ENCODE results near the gene EMID1.

Gene EMID1

DNA sequence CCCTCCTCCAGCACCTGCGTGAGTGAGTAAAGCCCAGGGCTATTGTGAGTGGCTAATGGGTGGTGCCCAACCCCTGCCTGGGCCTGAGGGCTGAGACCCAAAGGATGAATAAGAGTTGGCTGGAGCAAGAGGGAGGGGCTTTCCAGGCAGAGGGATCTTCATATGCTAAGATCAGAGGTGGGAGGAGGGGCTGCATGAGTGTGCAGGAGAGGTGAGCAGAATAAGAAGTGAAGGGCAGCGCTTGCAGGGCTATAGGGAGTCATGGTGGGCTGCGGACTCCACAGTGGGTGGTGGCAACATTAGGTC, 3.9 kb downstream of the EMID1 start:
- H3K4me3 ChIP-seq (ENCODE audit: low read depth in 1 of 5, low read length in 5 of 5): no peak overlapping the region
- H3K27ac ChIP-seq (ENCODE audit: low read depth, low read length): no peak overlapping the region
- H3K36me3 ChIP-seq (ENCODE audit: control insufficient read depth in 5 of 5, insufficient read depth in 5 of 5, low read length in 5 of 5): no peaks in the 10 kb centered on the region
- H3K4me1 ChIP-seq (ENCODE audit: control insufficient read depth in 5 of 5, insufficient read depth in 5 of 5, low read length in 5 of 5): peaks cover 0 to 22% (median 10%) of the 10 kb centered on the region in 5 donors
- H3K9me3 ChIP-seq (ENCODE audit: control insufficient read depth in 5 of 5, low read length in 5 of 5): no peaks in the 10 kb centered on the region
- no peak overlapping the region for H3K9ac ChIP-seq (ENCODE audit: low read length in 5 of 5)
- peaks cover 0 to 9% (median 6%) of the 10 kb centered on the region in 5 donors for H3K27me3 ChIP-seq (ENCODE audit: control insufficient read depth in 5 of 5, insufficient read depth in 4 of 5, low read length in 5 of 5)

DNA sequence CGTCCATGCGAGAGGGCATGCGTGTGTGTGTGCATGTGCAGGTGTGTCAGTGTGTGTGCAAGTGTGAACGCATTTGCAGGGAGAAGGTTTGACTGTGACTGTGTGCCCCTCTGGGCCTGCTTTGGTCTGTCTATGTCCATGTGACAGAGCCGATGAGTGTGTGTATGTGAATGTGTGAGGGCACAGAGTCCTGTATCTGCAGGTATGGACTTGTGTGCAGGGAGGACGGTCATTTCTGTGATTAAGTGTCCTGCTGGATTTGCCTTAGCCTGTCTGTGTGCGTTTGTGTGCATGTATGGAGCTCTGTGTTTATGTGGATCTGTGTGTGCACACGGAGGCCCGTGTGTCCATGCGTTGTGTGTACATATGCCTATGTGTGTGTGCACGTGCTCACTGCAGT, 5.4 kb downstream of the EMID1 start:
- Histone ChIP-seq H3K4me3 (ENCODE audit: low read depth in 1 of 5, low read length in 5 of 5) (no peak overlapping the region), H3K4me1 (ENCODE audit: control insufficient read depth in 5 of 5, insufficient read depth in 5 of 5, low read length in 5 of 5) (peaks cover 0 to 10% (median 5%) of the 10 kb centered on the region in 5 donors), H3K36me3 (ENCODE audit: control insufficient read depth in 5 of 5, insufficient read depth in 5 of 5, low read length in 5 of 5) (no peaks in the 10 kb centered on the region), H3K27ac (ENCODE audit: low read depth, low read length) (no peak overlapping the region), H3K9ac (ENCODE audit: low read length in 5 of 5) (no peak overlapping the region), H3K9me3 (ENCODE audit: control insufficient read depth in 5 of 5, low read length in 5 of 5) (no peaks in the 10 kb centered on the region), H3K27me3 (ENCODE audit: control insufficient read depth in 5 of 5, insufficient read depth in 4 of 5, low read length in 5 of 5) (peaks cover 0 to 9% (median 5%) of the 10 kb centered on the region in 5 donors)

DNA sequence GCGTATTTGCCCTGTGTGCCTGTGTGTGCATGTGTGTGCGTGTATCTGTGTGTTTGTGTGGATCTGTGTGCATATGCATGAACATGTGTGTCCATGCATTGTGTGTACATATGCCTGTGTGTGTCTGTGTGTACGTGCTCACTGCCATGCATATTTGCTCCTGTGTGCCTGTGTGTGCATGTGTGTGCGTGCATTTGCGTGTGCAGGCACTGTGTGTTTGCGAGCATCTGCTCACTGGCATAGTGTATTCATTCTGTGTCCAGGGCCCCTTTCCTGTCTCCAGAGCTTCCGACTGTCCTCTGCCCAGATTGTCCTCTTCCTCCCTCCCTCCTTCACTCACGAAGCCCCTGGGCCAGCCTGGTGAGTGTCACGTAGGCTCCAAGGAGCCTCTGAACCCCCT, 5.8 kb downstream of the EMID1 start:
- Histone ChIP-seq H3K4me1 (ENCODE audit: control insufficient read depth in 5 of 5, insufficient read depth in 5 of 5, low read length in 5 of 5) (peaks cover 0 to 6% (median 1%) of the 10 kb centered on the region in 5 donors), H3K9ac (ENCODE audit: low read length in 5 of 5) (no peak overlapping the region), H3K4me3 (ENCODE audit: low read depth in 1 of 5, low read length in 5 of 5) (no peak overlapping the region), H3K27me3 (ENCODE audit: control insufficient read depth in 5 of 5, insufficient read depth in 4 of 5, low read length in 5 of 5) (peaks cover 0 to 5% (median 4%) of the 10 kb centered on the region in 5 donors), H3K36me3 (ENCODE audit: control insufficient read depth in 5 of 5, insufficient read depth in 5 of 5, low read length in 5 of 5) (no peaks in the 10 kb centered on the region), H3K9me3 (ENCODE audit: control insufficient read depth in 5 of 5, low read length in 5 of 5) (no peaks in the 10 kb centered on the region), H3K27ac (ENCODE audit: low read depth, low read length) (no peak overlapping the region)

DNA sequence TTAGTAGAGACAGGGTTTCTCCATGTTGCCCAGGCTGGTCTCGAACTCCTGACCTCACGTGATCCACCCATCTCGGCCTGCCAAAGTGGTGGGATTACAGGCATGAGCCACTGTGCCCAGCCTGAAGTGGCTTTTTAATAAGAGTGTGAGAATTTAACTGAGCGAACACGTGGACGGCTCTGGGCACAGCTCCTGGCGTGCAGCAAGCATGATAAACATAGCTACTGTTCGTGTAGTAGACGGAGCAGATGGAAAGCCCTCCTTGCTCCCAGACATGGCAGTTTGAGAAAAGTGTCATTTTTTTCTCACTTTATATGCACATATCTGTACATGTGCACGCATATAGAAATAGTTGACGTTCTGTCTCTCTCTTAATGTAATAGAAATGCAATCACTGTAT, 7.0 kb downstream of the EMID1 start:
- no peaks in the 10 kb centered on the region for H3K9me3 ChIP-seq (ENCODE audit: control insufficient read depth in 5 of 5, low read length in 5 of 5)
- H3K27me3 ChIP-seq (ENCODE audit: control insufficient read depth in 5 of 5, insufficient read depth in 4 of 5, low read length in 5 of 5): no peaks in the 10 kb centered on the region
- no peaks in the 10 kb centered on the region for H3K36me3 ChIP-seq (ENCODE audit: control insufficient read depth in 5 of 5, insufficient read depth in 5 of 5, low read length in 5 of 5)
- no peak overlapping the region for H3K9ac ChIP-seq (ENCODE audit: low read length in 5 of 5)
- no peak overlapping the region for H3K27ac ChIP-seq (ENCODE audit: low read depth, low read length)
- H3K4me1 ChIP-seq (ENCODE audit: control insufficient read depth in 5 of 5, insufficient read depth in 5 of 5, low read length in 5 of 5): peaks cover 0 to 17% (median 8%) of the 10 kb centered on the region in 5 donors
- H3K4me3 ChIP-seq (ENCODE audit: low read depth in 1 of 5, low read length in 5 of 5): no peak overlapping the region

DNA sequence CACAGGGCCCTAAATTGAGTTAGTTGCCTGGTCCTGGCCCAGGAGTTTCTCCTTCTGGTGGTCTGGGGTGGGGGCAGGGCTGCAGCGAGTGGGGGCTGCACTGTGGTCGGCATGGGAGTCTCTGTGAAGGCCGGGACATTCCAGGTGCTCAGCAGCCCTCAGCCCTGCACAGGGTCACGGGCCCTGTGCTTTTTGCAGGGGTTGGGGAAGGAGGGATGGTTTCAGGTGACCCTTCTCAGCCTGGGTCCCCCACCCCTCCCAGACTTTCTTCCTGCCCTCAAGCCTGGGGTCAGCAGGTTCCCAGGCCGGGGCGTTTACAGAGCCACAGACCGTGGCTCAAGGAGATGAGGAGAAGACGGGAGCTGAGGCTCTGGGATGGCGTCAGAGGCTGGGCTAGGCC, 7.8 kb downstream of the EMID1 start:
- Histone ChIP-seq H3K9me3 (ENCODE audit: control insufficient read depth in 5 of 5, low read length in 5 of 5) (no peaks in the 10 kb centered on the region), H3K27me3 (ENCODE audit: control insufficient read depth in 5 of 5, insufficient read depth in 4 of 5, low read length in 5 of 5) (no peaks in the 10 kb centered on the region), H3K4me1 (ENCODE audit: control insufficient read depth in 5 of 5, insufficient read depth in 5 of 5, low read length in 5 of 5) (peaks cover 0 to 19% (median 8%) of the 10 kb centered on the region in 5 donors), H3K36me3 (ENCODE audit: control insufficient read depth in 5 of 5, insufficient read depth in 5 of 5, low read length in 5 of 5) (no peaks in the 10 kb centered on the region), H3K9ac (ENCODE audit: low read length in 5 of 5) (no peak overlapping the region), H3K4me3 (ENCODE audit: low read depth in 1 of 5, low read length in 5 of 5) (no peak overlapping the region), H3K27ac (ENCODE audit: low read depth, low read length) (no peak overlapping the region)

DNA sequence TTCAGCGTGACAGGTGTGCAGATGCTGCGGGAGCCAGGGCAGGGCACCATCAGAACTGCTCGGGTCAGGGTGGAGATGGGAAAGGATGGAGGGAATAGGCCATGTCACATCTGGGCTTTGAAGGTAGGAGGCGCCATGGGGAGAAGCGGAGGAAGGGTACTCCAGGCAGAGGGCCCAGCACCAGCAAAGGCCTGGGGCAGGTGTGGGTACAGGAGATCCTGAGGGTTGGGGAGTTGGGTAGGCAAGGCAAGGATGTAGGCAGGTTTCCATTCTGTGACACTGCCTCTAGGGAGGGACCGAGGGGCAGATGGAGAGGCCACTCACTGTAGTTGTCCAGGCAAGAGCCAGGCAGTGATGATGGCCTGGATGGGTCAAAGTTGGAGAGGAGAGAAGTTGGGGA, 8.5 kb downstream of the EMID1 start:
- no peaks in the 10 kb centered on the region for H3K36me3 ChIP-seq (ENCODE audit: control insufficient read depth in 5 of 5, insufficient read depth in 5 of 5, low read length in 5 of 5)
- H3K27me3 ChIP-seq (ENCODE audit: control insufficient read depth in 5 of 5, insufficient read depth in 4 of 5, low read length in 5 of 5): no peaks in the 10 kb centered on the region
- peaks cover 0 to 14% (median 8%) of the 10 kb centered on the region in 5 donors for H3K4me1 ChIP-seq (ENCODE audit: control insufficient read depth in 5 of 5, insufficient read depth in 5 of 5, low read length in 5 of 5)
- no peak overlapping the region for H3K9ac ChIP-seq (ENCODE audit: low read length in 5 of 5)
- H3K9me3 ChIP-seq (ENCODE audit: control insufficient read depth in 5 of 5, low read length in 5 of 5): no peaks in the 10 kb centered on the region
- no peak overlapping the region for H3K4me3 ChIP-seq (ENCODE audit: low read depth in 1 of 5, low read length in 5 of 5)
- no peak overlapping the region for H3K27ac ChIP-seq (ENCODE audit: low read depth, low read length)

DNA sequence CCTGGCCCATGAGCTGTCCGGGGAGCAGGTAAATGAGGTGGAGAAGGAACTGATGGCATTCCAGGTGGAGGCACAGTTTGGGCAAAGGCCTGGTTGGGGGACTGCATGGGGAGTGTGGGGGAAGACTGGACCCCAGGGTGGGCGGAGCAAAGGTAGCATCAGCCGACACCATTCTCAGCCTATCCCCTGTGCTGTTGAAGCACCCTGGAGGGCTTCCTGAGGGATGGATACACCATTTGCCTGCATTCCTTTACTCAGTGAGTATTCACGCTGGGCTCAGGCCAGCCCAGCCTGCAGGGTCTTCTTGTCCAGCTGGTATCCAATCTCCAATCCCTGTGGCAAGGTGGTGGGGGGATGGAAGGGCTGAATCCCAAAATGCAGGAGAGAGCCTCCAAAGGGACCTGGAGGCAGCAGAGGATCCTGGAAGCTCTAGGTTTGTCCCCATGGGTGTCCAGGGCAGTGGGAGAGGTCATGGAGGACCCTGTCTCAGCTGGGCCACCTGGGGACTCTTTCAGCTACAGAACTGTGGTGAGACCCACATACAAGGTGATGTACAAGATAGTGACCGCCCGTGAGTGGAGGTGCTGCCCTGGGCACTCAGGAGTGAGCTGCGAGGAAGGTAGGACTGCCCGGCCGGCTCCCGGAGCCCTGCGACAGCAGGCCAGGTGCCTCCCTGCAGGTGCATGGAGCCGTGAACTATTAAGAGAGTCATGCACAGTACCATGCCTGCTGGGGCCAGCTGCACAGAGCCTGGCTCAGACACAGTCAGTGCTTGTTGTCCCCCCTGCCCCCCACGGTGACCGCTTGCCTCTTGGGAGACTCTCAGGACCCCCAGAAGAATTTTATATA, 9.5 kb downstream of the EMID1 start:
- no peak overlapping the region for H3K4me3 ChIP-seq (ENCODE audit: low read depth in 1 of 5, low read length in 5 of 5)
- H3K36me3 ChIP-seq (ENCODE audit: control insufficient read depth in 5 of 5, insufficient read depth in 5 of 5, low read length in 5 of 5): no peaks in the 10 kb centered on the region
- H3K4me1 ChIP-seq (ENCODE audit: control insufficient read depth in 5 of 5, insufficient read depth in 5 of 5, low read length in 5 of 5): peaks cover 0 to 14% (median 8%) of the 10 kb centered on the region in 5 donors
- no peaks in the 10 kb centered on the region for H3K9me3 ChIP-seq (ENCODE audit: control insufficient read depth in 5 of 5, low read length in 5 of 5)
- no peak overlapping the region for H3K27ac ChIP-seq (ENCODE audit: low read depth, low read length)
- H3K9ac ChIP-seq (ENCODE audit: low read length in 5 of 5): no peak overlapping the region
- H3K27me3 ChIP-seq (ENCODE audit: control insufficient read depth in 5 of 5, insufficient read depth in 4 of 5, low read length in 5 of 5): no peaks in the 10 kb centered on the region

DNA sequence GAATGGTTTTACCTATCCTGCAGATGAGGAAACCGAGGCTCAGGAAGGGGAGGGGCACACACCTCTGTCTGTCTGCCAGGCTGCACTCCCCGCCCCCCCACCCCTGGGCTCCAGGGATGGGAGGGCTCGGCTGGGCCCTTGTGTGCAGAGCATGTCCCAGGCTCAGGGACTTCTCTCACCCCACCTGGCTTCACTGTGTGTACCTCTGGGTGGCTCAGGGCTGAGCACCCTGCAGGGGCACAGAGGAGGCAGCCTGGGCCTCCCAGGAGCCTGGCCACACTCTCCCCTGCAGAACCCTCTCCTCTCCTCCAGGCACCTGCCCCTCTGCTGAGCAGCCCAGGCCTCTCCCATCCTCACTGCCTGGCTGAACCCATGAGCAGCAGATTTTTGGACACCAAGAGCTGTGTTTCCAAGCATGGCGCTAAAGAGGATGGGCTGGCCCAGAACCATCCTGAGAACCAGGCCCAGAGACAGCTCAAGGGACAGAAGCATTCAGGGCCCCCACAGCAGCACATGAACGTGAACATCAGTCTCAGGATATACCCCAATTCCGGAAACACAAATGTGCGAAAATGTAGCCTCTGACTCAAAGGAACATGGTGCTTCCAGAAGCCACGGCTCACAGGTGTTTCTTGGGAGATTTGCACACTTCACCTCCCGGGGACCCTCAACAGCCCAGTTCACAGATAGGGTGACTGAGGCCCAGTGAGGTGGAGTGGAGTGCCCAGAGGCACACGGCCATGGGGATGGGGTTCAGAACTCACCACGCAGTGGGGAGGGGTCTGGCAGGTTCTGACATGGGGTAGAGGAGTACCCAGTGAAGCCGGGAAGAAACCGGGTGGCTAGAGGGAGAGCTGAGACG, 10.5 kb downstream of the EMID1 start:
- Histone ChIP-seq H3K27me3 (ENCODE audit: control insufficient read depth in 5 of 5, insufficient read depth in 4 of 5, low read length in 5 of 5) (no peaks in the 10 kb centered on the region), H3K9ac (ENCODE audit: low read length in 5 of 5) (no peak overlapping the region), H3K27ac (ENCODE audit: low read depth, low read length) (no peak overlapping the region), H3K4me3 (ENCODE audit: low read depth in 1 of 5, low read length in 5 of 5) (no peak overlapping the region), H3K4me1 (ENCODE audit: control insufficient read depth in 5 of 5, insufficient read depth in 5 of 5, low read length in 5 of 5) (peaks cover 0 to 14% (median 8%) of the 10 kb centered on the region in 5 donors), H3K36me3 (ENCODE audit: control insufficient read depth in 5 of 5, insufficient read depth in 5 of 5, low read length in 5 of 5) (no peaks in the 10 kb centered on the region), H3K9me3 (ENCODE audit: control insufficient read depth in 5 of 5, low read length in 5 of 5) (no peaks in the 10 kb centered on the region)

DNA sequence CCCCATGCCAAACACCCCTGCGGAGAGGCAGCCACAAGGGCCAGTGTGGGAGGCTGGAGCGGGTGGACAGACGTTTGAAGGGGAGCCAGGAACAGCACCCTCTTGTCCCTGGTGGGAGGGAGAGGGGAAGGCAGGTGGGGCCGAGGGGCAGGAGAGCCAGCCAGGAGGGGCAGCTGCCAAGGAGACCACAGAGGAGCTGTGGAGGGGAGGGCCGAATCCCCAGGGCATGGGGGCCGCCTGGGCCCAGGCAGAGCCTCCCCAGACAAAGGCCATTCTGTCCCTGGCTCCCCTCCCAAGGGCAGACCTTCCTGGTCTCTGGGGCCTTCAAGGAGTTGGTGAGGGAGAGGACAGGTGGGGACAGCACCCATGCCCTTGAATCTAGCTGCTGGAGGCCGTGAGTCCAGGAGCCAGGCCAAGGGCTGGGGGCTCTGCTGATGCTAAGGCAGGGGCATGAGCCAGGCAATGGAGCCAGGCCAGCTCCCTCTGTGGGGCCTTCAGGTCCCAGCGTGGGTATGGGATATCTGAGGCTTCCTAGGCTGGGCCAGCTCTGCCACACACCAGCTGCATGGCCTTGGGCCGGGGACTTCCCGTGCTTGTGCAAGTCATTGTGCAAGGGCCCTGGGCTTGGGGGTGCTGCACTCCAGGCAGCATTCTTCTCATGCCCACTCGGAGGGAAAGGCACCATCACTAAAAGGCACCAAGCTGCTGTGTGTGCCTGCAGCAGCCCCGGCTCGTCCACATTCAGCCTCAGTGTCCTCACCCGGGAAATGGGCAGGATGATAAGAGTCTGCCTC, 11.4 kb downstream of the EMID1 start:
- Histone ChIP-seq H3K36me3 (ENCODE audit: control insufficient read depth in 5 of 5, insufficient read depth in 5 of 5, low read length in 5 of 5) (no peaks in the 10 kb centered on the region), H3K4me1 (ENCODE audit: control insufficient read depth in 5 of 5, insufficient read depth in 5 of 5, low read length in 5 of 5) (peaks cover 0 to 14% (median 8%) of the 10 kb centered on the region in 5 donors), H3K9me3 (ENCODE audit: control insufficient read depth in 5 of 5, low read length in 5 of 5) (no peaks in the 10 kb centered on the region), H3K27me3 (ENCODE audit: control insufficient read depth in 5 of 5, insufficient read depth in 4 of 5, low read length in 5 of 5) (no peaks in the 10 kb centered on the region), H3K27ac (ENCODE audit: low read depth, low read length) (no peak overlapping the region), H3K4me3 (ENCODE audit: low read depth in 1 of 5, low read length in 5 of 5) (no peak overlapping the region), H3K9ac (ENCODE audit: low read length in 5 of 5) (no peak overlapping the region)

Data from subcutaneous abdominal adipose tissue (tissue), 5 donors.